IMR-90 (cell line): ENCODE results near the gene ERC2. TPM values are rescaled to one million over a fixed set of nuclear protein-coding genes. Genes with fewer than 3 reads are reported as not detected.

Experiments
- ATAC-seq: fragments of 200-7000 bp; cut with Tn5 transposase; 2 replicates; pipeline ENCODE4 v1.9.1; 2020; ENCODE audit warnings: low read depth, mild to moderate bottlenecking, moderate library complexity
- BruUV-seq: library from RNA; stranded (reverse); fragments of 400-500 nt; replicated peaks from 2 replicates; lab custom pipeline; 2021; lab: Mats Ljungman, UMichigan
- CTCF ChIA-PET: fragments of 300-600 bp; formaldehyde crosslinking; extraction: SDS; loops from one replicate; lab custom pipeline; 2021; ENCODE audit warnings: antibody characterized with exemption; lab: Yijun Ruan, JAX
- POLR2A ChIA-PET: fragments of 300-600 bp; sonication (Branson Sonifier 250); formaldehyde crosslinking; loops from one replicate; lab custom pipeline; 2022; ENCODE audit warnings: antibody characterized with exemption; ENCODE audit not compliant: unreplicated experiment; lab: Charles Lee
- DNase-seq: peaks from one replicate; pipeline ENCODE4 v3.0.0; 2013
- H2AFZ ChIP-seq: replicated peaks from 2 replicates; pipeline ENCODE3; 2013; ENCODE audit warnings: low read length, mild to moderate bottlenecking; ENCODE audit not compliant: poor library complexity
- H2AK5ac ChIP-seq: 2 replicates; pipeline ENCODE4 v1.6.1; 2013; ENCODE audit warnings: low read depth, low read length, inconsistent platforms
- H2AK9ac ChIP-seq: replicated peaks from 2 replicates; pipeline ENCODE3; 2013; ENCODE audit warnings: mild to moderate bottlenecking, low read depth, low read length, moderate library complexity; ENCODE audit not compliant: poor library complexity
- H2BK120ac ChIP-seq: 2 replicates; pipeline ENCODE4 v1.6.1; 2013; ENCODE audit warnings: low read depth, low read length, inconsistent platforms
- H2BK15ac ChIP-seq: 3 replicates; pipeline ENCODE4 v1.6.1; 2013; ENCODE audit warnings: low read depth, low read length, inconsistent platforms
- H2BK20ac ChIP-seq: 2 replicates; pipeline ENCODE4 v1.6.1; 2013; ENCODE audit warnings: low read depth, mild to moderate bottlenecking, inconsistent platforms, low read length, moderate library complexity
- H2BK5ac ChIP-seq: 2 replicates; pipeline ENCODE4 v1.6.1; 2013; ENCODE audit warnings: mild to moderate bottlenecking, low read depth, low read length, inconsistent platforms; ENCODE audit not compliant: poor library complexity, severe bottlenecking
- H3K14ac ChIP-seq: replicated peaks from 2 replicates; pipeline ENCODE4 v1.6.1; 2013; ENCODE audit warnings: low read depth, low read length, inconsistent platforms
- H3K18ac ChIP-seq: 2 replicates; pipeline ENCODE4 v1.6.1; 2013; ENCODE audit warnings: low read depth, low read length, control low read depth
- H3K23ac ChIP-seq: 2 replicates; pipeline ENCODE4 v1.6.1; 2013; ENCODE audit warnings: low read depth, low read length, inconsistent platforms
- H3K27ac ChIP-seq: 2 replicates; pipeline ENCODE4 v1.5.1; 2013; ENCODE audit warnings: mild to moderate bottlenecking, control low read depth, low read length; ENCODE audit not compliant: insufficient read depth
- H3K27me3 ChIP-seq: 2 replicates; pipeline ENCODE4 v1.6.1; 2013; ENCODE audit warnings: low read length; ENCODE audit not compliant: control insufficient read depth, insufficient read depth
- H3K36me3 ChIP-seq: 2 replicates; pipeline ENCODE4 v1.6.1; 2013; ENCODE audit warnings: low read length, mixed read lengths; ENCODE audit not compliant: control insufficient read depth, insufficient read depth
- H3K4ac ChIP-seq: 2 replicates; pipeline ENCODE4 v1.6.1; 2013; ENCODE audit warnings: low read depth, low read length, inconsistent platforms
- H3K4me1 ChIP-seq: 2 replicates; pipeline ENCODE4 v1.6.1; 2013; ENCODE audit warnings: low read length, mixed read lengths; ENCODE audit not compliant: control insufficient read depth, insufficient read depth
- H3K4me2 ChIP-seq: 2 replicates; pipeline ENCODE4 v1.6.1; 2013; ENCODE audit warnings: low read depth, mild to moderate bottlenecking, control low read depth, low read length, moderate library complexity
- H3K4me3 ChIP-seq: 2 replicates; pipeline ENCODE4 v1.5.1; 2013; ENCODE audit warnings: low read depth, mild to moderate bottlenecking, control low read depth, low read length, moderate library complexity; ENCODE audit not compliant: insufficient read depth
- H3K56ac ChIP-seq: 2 replicates; pipeline ENCODE4 v1.6.1; 2013; ENCODE audit warnings: low read length, inconsistent platforms; ENCODE audit not compliant: insufficient read depth; ENCODE audit errors: extremely low read depth
- H3K79me1 ChIP-seq, 2 experiments: 2 replicates each; pipeline ENCODE4 v1.6.1; 2013; ENCODE audit warnings: low read length in 2 of 2, inconsistent platforms in 1 of 2, low read depth in 1 of 2
- H3K9ac ChIP-seq: 2 replicates; pipeline ENCODE4 v1.6.1; 2013; ENCODE audit warnings: low read depth, low read length, control low read depth
- H3K9me1 ChIP-seq: 2 replicates; pipeline ENCODE4 v1.6.1; 2013; ENCODE audit warnings: low read length, inconsistent platforms; ENCODE audit not compliant: insufficient read depth
- H3K9me3 ChIP-seq: 2 replicates; pipeline ENCODE4 v1.6.1; 2013; ENCODE audit warnings: low read length; ENCODE audit not compliant: control insufficient read depth, insufficient read depth
- H4K20me1 ChIP-seq: 2 replicates; pipeline ENCODE4 v1.6.1; 2013; ENCODE audit warnings: low read length, inconsistent platforms; ENCODE audit not compliant: insufficient read depth
- H4K5ac ChIP-seq: 2 replicates; pipeline ENCODE4 v1.6.1; 2013; ENCODE audit warnings: mild to moderate bottlenecking, low read depth, low read length, control low read depth
- H4K8ac ChIP-seq, 2 experiments: 2 replicates each; pipeline ENCODE4 v1.6.1; 2013; ENCODE audit warnings: low read depth in 2 of 2, low read length in 2 of 2, control low read depth in 1 of 2, inconsistent platforms in 1 of 2
- H4K91ac ChIP-seq: 2 replicates; pipeline ENCODE4 v1.6.1; 2013; ENCODE audit warnings: low read depth, low read length, inconsistent platforms; ENCODE audit not compliant: insufficient read depth
- BHLHE40 ChIP-seq: fragments of 150-350 bp; IDR thresholded peaks from 2 replicates; pipeline ENCODE4 v1.6.1; 2016; ENCODE audit warnings: mild to moderate bottlenecking, low read depth, low read length
- CEBPB ChIP-seq: IDR thresholded peaks from 2 replicates; pipeline ENCODE4 v1.6.1; 2012; ENCODE audit warnings: low read depth, low read length, improper control_type of control experiment
- CHD1 ChIP-seq: IDR thresholded peaks from 2 replicates; pipeline ENCODE4 v1.6.1; 2012; ENCODE audit warnings: low read depth, low read length, improper control_type of control experiment
- FOS ChIP-seq: fragments of 150-350 bp; IDR thresholded peaks from 2 replicates; pipeline ENCODE4 v1.6.1; 2016; ENCODE audit warnings: low read depth, low read length
- MAFK ChIP-seq: IDR thresholded peaks from 2 replicates; pipeline ENCODE4 v1.6.1; 2012; ENCODE audit warnings: low read depth, low read length, improper control_type of control experiment
- MAZ ChIP-seq: IDR thresholded peaks from 2 replicates; pipeline ENCODE4 v1.6.1; 2012; ENCODE audit warnings: low read depth, mild to moderate bottlenecking, low read length, improper control_type of control experiment, moderate library complexity, borderline replicate concordance
- MXI1 ChIP-seq: IDR thresholded peaks from 2 replicates; pipeline ENCODE4 v1.6.1; 2012; ENCODE audit warnings: low read depth, mild to moderate bottlenecking, low read length, moderate library complexity, borderline replicate concordance
- NFE2L2 ChIP-seq: fragments of 150-350 bp; IDR thresholded peaks from 2 replicates; pipeline ENCODE4 v1.6.1; 2016; ENCODE audit warnings: low read depth, mild to moderate bottlenecking, low read length
- POLR2A ChIP-seq: IDR thresholded peaks from 2 replicates; pipeline ENCODE4 v1.6.1; 2012; ENCODE audit warnings: mild to moderate bottlenecking, low read depth, low read length
- RAD21 ChIP-seq: IDR thresholded peaks from 2 replicates; pipeline ENCODE4 v1.6.1; 2012; ENCODE audit warnings: low read length, improper control_type of control experiment
- RCOR1 ChIP-seq: IDR thresholded peaks from 2 replicates; pipeline ENCODE4 v1.6.1; 2012; ENCODE audit warnings: mild to moderate bottlenecking, low read length, improper control_type of control experiment; ENCODE audit not compliant: insufficient replicate concordance
- RFX5 ChIP-seq: IDR thresholded peaks from 2 replicates; pipeline ENCODE4 v1.8.0; 2012; ENCODE audit warnings: low read depth, mild to moderate bottlenecking, low read length, moderate library complexity
- SMC3 ChIP-seq: fragments of 150-350 bp; IDR thresholded peaks from 2 replicates; pipeline ENCODE4 v1.6.1; 2016; ENCODE audit warnings: low read depth, mild to moderate bottlenecking, antibody characterized with exemption, low read length, moderate library complexity
- WGBS, 2 experiments: methylation state at CpG; one replicate each; pipeline versions ENCODE4 v1.1.5 to v1.1.7; 2013; ENCODE audit warnings: missing lambda C conversion rate in 2 of 2; ENCODE audit not compliant: insufficient read length in 1 of 2; ENCODE audit errors: extremely low coverage in 2 of 2; 5-methylcytosine and 5-hydroxymethylcytosine counted together
- dilution Hi-C: fragments of 300-500 bp; cut with HindIII; formaldehyde crosslinking; loops from one replicate; pipeline ENCODE4 v1.14.3; 2018; ENCODE audit warnings: low sequenced_read_pairs; ENCODE audit not compliant: unreplicated experiment
- in situ Hi-C: fragments of 300-500 bp; cut with MboI; formaldehyde crosslinking; loops from 3 replicates; pipeline ENCODE4 v1.14.3; 2019; ENCODE audit warnings: low sequenced_read_pairs, inconsistent platforms, mixed read lengths
- intact Hi-C: fragments of 100-400 bp; cut with micrococcal nuclease; formaldehyde crosslinking; loops from 2 replicates; pipeline ENCODE4 v1.10.0; 2022
- polyA plus RNA-seq, 3 experiments: library from polyadenylated mRNA; depleted of rRNA; stranded (reverse); fragments of >200 nt; gene quantifications; 2 replicates each; pipeline ENCODE4 v1.2.3, GENCODE V29; 2012; ENCODE audit warnings: low replicate concordance in 1 of 3
- total RNA-seq: library from RNA; depleted of rRNA; stranded (reverse); fragments of >200 nt; gene quantifications from 2 replicates; pipeline ENCODE4 v1.2.3, GENCODE V29; 2012
- TF ChIP-seq, protein P1 (sequence below): conservative IDR thresholded peaks from 2 replicates; pipeline ENCODE4 v1.5.1; 2012; ENCODE audit warnings: mild to moderate bottlenecking, low read depth, low read length, improper control_type of control experiment
- TF ChIP-seq, protein P2 (sequence below): fragments of 150-350 bp; IDR thresholded peaks from 2 replicates; pipeline ENCODE4 v1.6.1; 2017; ENCODE audit warnings: mild to moderate bottlenecking, antibody characterized with exemption, low read length, low read depth
- TF ChIP-seq, protein P3 (sequence below): fragments of 150-350 bp; IDR thresholded peaks from 2 replicates; pipeline ENCODE4 v1.6.1; 2016; ENCODE audit warnings: low read depth, mild to moderate bottlenecking, low read length, moderate library complexity, borderline replicate concordance

The ERC2 gene
- total and polyA plus RNA-seq, 2 of the 4 experiments (the other 2 are of a cell fraction) = 0.17 to 0.18 TPM

DNA sequence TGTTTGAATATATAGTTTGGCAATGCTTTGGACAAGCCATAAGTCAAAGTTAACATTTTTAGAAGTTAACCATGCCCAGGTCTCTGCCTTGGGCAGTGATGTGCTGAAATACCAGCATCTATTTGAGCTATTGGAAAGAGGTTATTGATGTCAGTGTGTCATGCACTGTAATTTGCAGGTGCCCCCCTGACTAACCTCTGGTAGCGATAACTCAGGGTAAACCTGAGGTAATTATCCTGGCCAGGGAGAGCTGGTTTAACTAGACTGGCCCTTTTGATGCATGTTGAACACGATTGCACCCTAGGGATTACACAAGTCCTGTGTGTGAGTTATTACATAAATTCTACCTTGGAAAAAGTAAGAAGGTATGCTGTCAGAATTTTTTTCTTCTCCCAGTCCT, 525.4 kb downstream of the ERC2 start:
- no peak overlapping the region for H4K91ac ChIP-seq
- H3K27ac ChIP-seq = no peak overlapping the region
- in situ Hi-C loops (no loop called here), dilution Hi-C loops (no loop called here), intact Hi-C loops (no loop called here)
- DNase-seq (no peak), ATAC-seq (no peak)
- H3K4me1 ChIP-seq = no peaks in the 10 kb centered on the region
- H3K9me3 ChIP-seq = no peaks in the 10 kb centered on the region
- H3K18ac ChIP-seq = no peak overlapping the region
- H3K27me3 ChIP-seq = peaks cover 2% of the 10 kb centered on the region; the same call in 1 of the 2 replicates
- H3K4ac ChIP-seq = no peak overlapping the region
- ChIA-PET CTCF (no interaction called here), POLR2A (no interaction called here)
- no peak overlapping the region for H2AK5ac ChIP-seq
- BruUV-seq = no TSS peak
- no peak overlapping the region for H4K5ac ChIP-seq
- no peaks in the 10 kb centered on the region for H4K20me1 ChIP-seq
- no peak overlapping the region for H2AFZ ChIP-seq
- no CpG with 5 or more reads among the region's 2 CpGs for WGBS, 2 experiments
- H3K56ac ChIP-seq = no peak overlapping the region
- no peak overlapping the region for H2BK20ac ChIP-seq
- no peak overlapping the region for H3K4me2 ChIP-seq
- H3K14ac ChIP-seq = no peak overlapping the region
- H2AK9ac ChIP-seq = peak overlapping the region; percentile 29
- no peak overlapping the region for H4K8ac ChIP-seq
- no peak overlapping the region for H2BK5ac ChIP-seq
- no peak overlapping the region for H3K9ac ChIP-seq
- no peak overlapping the region for H3K23ac ChIP-seq
- TF ChIP-seq, protein P1, sequence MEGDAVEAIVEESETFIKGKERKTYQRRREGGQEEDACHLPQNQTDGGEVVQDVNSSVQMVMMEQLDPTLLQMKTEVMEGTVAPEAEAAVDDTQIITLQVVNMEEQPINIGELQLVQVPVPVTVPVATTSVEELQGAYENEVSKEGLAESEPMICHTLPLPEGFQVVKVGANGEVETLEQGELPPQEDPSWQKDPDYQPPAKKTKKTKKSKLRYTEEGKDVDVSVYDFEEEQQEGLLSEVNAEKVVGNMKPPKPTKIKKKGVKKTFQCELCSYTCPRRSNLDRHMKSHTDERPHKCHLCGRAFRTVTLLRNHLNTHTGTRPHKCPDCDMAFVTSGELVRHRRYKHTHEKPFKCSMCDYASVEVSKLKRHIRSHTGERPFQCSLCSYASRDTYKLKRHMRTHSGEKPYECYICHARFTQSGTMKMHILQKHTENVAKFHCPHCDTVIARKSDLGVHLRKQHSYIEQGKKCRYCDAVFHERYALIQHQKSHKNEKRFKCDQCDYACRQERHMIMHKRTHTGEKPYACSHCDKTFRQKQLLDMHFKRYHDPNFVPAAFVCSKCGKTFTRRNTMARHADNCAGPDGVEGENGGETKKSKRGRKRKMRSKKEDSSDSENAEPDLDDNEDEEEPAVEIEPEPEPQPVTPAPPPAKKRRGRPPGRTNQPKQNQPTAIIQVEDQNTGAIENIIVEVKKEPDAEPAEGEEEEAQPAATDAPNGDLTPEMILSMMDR = no peak
- no peak for TF ChIP-seq BHLHE40
- no peak for TF ChIP-seq RCOR1
- no peak for TF ChIP-seq NFE2L2
- no peak for TF ChIP-seq RAD21
- TF ChIP-seq, protein P2, sequence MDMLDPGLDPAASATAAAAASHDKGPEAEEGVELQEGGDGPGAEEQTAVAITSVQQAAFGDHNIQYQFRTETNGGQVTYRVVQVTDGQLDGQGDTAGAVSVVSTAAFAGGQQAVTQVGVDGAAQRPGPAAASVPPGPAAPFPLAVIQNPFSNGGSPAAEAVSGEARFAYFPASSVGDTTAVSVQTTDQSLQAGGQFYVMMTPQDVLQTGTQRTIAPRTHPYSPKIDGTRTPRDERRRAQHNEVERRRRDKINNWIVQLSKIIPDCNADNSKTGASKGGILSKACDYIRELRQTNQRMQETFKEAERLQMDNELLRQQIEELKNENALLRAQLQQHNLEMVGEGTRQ = no peak
- no peak for TF ChIP-seq MXI1
- no peak for TF ChIP-seq MAZ
- TF ChIP-seq CEBPB = no peak
- no peak for TF ChIP-seq MAFK
- no peak for TF ChIP-seq FOS
- no peak for TF ChIP-seq POLR2A
- TF ChIP-seq RFX5 = no peak
- TF ChIP-seq CHD1 = no peak
- TF ChIP-seq, protein P3, sequence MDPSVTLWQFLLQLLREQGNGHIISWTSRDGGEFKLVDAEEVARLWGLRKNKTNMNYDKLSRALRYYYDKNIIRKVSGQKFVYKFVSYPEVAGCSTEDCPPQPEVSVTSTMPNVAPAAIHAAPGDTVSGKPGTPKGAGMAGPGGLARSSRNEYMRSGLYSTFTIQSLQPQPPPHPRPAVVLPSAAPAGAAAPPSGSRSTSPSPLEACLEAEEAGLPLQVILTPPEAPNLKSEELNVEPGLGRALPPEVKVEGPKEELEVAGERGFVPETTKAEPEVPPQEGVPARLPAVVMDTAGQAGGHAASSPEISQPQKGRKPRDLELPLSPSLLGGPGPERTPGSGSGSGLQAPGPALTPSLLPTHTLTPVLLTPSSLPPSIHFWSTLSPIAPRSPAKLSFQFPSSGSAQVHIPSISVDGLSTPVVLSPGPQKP = no peak
- TF ChIP-seq SMC3 = no peak
- no peak overlapping the region for H2BK15ac ChIP-seq
- H3K36me3 ChIP-seq = no peaks in the 10 kb centered on the region
- H3K9me1 ChIP-seq = no peaks in the 10 kb centered on the region
- no peak overlapping the region for H2BK120ac ChIP-seq
- H3K79me1 ChIP-seq = no peaks in the 10 kb centered on the region
- no peak overlapping the region for H3K4me3 ChIP-seq
